HepG2 (cell line): Measurements from ENCODE around the gene CHSY3.

ENCODE experiments used
- IRF2 ChIP-seq: IDR thresholded peaks from 2 replicates; pipeline ENCODE4 v1.6.1; 2018; ENCODE audit warnings: missing genetic modification reagents, missing compliant biosample characterization
- POLR2AphosphoS5 ChIP-seq: IDR thresholded peaks from 2 replicates; pipeline ENCODE4 v1.6.1; 2012; ENCODE audit warnings: low read depth, low read length
- TCF7L2 ChIP-seq: IDR thresholded peaks from 2 replicates; pipeline ENCODE4 v1.6.1; 2011; ENCODE audit warnings: mild to moderate bottlenecking, low read depth, low read length, moderate library complexity
- ZNF792 ChIP-seq: IDR thresholded peaks from 2 replicates; pipeline ENCODE4 v1.6.1; 2016
- TF ChIP-seq, protein P1 (sequence below): sonication (generic); formaldehyde crosslinking; conservative IDR thresholded peaks from 2 replicates; pipeline ENCODE4 v1.4.0; 2020; ENCODE audit warnings: missing genetic modification reagents
- TF ChIP-seq, protein P2 (sequence below): sonication (generic); formaldehyde crosslinking; IDR thresholded peaks from one replicate; pipeline ENCODE4 v1.5.1; 2020; ENCODE audit warnings: mild to moderate bottlenecking, missing genetic modification reagents; ENCODE audit errors: not compliant biosample characterization

DNA sequence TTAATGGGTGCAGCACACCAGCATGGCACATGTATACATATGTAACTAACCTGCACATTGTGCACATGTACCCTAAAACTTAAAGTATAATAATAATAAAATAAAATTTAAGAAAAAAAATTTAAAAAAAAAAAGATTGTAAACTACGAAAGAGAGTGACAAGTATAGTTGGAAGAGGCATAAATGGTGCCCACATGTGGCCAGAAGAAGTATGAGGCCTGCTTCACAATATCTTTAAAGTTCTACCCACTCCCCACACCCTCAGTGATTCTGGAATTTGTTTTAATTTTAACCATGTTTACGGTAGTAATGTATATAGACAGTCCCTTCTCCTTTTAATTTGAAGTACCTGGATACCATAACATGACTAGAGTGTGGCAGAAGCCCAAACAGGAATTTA lies 172.7 kb downstream of the CHSY3 start:
- TF ChIP-seq, protein P1, sequence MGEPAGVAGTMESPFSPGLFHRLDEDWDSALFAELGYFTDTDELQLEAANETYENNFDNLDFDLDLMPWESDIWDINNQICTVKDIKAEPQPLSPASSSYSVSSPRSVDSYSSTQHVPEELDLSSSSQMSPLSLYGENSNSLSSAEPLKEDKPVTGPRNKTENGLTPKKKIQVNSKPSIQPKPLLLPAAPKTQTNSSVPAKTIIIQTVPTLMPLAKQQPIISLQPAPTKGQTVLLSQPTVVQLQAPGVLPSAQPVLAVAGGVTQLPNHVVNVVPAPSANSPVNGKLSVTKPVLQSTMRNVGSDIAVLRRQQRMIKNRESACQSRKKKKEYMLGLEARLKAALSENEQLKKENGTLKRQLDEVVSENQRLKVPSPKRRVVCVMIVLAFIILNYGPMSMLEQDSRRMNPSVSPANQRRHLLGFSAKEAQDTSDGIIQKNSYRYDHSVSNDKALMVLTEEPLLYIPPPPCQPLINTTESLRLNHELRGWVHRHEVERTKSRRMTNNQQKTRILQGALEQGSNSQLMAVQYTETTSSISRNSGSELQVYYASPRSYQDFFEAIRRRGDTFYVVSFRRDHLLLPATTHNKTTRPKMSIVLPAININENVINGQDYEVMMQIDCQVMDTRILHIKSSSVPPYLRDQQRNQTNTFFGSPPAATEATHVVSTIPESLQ = no peak
- TF ChIP-seq POLR2AphosphoS5 (no peak), IRF2 (CRISPR knock-in tag) (no peak), TCF7L2 (no peak), ZNF792 (no peak)
- TF ChIP-seq, protein P2, sequence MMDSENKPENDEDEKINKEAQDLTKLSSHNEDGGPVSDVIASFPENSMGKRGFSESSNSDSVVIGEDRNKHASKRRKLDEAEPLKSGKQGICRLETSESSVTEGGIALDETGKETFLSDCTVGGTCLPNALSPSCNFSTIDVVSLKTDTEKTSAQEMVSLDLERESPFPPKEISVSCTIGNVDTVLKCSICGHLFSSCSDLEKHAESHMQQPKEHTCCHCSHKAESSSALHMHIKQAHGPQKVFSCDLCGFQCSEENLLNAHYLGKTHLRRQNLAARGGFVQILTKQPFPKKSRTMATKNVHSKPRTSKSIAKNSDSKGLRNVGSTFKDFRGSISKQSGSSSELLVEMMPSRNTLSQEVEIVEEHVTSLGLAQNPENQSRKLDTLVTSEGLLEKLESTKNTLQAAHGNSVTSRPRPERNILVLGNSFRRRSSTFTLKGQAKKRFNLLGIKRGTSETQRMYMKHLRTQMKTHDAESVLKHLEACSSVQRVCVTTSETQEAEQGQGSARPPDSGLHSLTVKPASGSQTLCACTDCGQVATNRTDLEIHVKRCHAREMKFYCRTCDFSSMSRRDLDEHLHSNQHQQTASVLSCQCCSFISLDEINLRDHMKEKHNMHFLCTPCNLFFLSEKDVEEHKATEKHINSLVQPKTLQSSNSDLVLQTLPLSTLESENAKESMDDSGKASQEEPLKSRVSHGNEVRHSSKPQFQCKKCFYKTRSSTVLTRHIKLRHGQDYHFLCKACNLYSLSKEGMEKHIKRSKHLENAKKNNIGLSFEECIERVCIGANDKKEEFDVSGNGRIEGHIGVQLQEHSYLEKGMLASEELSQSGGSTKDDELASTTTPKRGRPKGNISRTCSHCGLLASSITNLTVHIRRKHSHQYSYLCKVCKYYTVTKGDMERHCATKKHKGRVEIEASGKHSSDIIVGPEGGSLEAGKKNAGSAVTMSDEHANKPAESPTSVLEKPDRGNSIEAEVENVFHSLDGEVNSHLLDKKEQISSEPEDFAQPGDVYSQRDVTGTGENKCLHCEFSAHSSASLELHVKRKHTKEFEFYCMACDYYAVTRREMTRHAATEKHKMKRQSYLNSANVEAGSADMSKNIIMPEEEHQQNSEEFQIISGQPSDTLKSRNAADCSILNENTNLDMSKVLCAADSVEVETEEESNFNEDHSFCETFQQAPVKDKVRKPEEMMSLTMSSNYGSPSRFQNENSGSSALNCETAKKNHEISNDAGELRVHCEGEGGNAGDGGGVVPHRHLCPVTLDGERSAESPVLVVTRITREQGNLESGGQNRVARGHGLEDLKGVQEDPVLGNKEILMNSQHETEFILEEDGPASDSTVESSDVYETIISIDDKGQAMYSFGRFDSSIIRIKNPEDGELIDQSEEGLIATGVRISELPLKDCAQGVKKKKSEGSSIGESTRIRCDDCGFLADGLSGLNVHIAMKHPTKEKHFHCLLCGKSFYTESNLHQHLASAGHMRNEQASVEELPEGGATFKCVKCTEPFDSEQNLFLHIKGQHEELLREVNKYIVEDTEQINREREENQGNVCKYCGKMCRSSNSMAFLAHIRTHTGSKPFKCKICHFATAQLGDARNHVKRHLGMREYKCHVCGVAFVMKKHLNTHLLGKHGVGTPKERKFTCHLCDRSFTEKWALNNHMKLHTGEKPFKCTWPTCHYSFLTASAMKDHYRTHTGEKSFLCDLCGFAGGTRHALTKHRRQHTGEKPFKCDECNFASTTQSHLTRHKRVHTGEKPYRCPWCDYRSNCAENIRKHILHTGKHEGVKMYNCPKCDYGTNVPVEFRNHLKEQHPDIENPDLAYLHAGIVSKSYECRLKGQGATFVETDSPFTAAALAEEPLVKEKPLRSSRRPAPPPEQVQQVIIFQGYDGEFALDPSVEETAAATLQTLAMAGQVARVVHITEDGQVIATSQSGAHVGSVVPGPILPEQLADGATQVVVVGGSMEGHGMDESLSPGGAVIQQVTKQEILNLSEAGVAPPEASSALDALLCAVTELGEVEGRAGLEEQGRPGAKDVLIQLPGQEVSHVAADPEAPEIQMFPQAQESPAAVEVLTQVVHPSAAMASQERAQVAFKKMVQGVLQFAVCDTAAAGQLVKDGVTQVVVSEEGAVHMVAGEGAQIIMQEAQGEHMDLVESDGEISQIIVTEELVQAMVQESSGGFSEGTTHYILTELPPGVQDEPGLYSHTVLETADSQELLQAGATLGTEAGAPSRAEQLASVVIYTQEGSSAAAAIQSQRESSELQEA (CRISPR knock-in tag) = no peak
